HG02870 (cell line): ENCODE data around the gene EPAS1.

Experiments
- ATAC-seq: cut with Tn5 transposase; IDR thresholded peaks from one replicate; pipeline ENCODE4 v1.9.1; 2021; ENCODE audit warnings: mild to moderate bottlenecking, moderate library complexity; ENCODE audit not compliant: unreplicated experiment

Gene EPAS1

GRCh38 chr2:46299365-46300263 lies 2.4 kb downstream of the EPAS1 start:
- no peak for ATAC-seq

GRCh38 chr2:46300406-46300832 lies 3.2 kb downstream of the EPAS1 start:
- ATAC-seq: no peak

GRCh38 chr2:46302005-46302695 lies 4.9 kb downstream of the EPAS1 start:
- ATAC-seq: no peak

- no peak for ATAC-seq
These were observed 6.0 kb downstream of the EPAS1 start for GRCh38 chr2:46303233-46303632.

GRCh38 chr2:46303822-46304221 lies 6.6 kb downstream of the EPAS1 start:
- ATAC-seq: no peak

- no peak for ATAC-seq
These were observed 7.4 kb downstream of the EPAS1 start for GRCh38 chr2:46304635-46305034.

- ATAC-seq: no peak
These were observed 8.0 kb downstream of the EPAS1 start for GRCh38 chr2:46305187-46305586.

- no peak for ATAC-seq
These were observed 8.6 kb downstream of the EPAS1 start for GRCh38 chr2:46305767-46306166.

- no peak for ATAC-seq
These were observed 9.1 kb downstream of the EPAS1 start for GRCh38 chr2:46306330-46306751.

- no peak for ATAC-seq
These were observed 9.9 kb downstream of the EPAS1 start for GRCh38 chr2:46306988-46307655.

- ATAC-seq: no peak
These were observed 10.9 kb downstream of the EPAS1 start for GRCh38 chr2:46308081-46308480.

GRCh38 chr2:46308629-46309028 lies 11.4 kb downstream of the EPAS1 start:
- no peak for ATAC-seq

GRCh38 chr2:46309052-46309953 lies 12.1 kb downstream of the EPAS1 start:
- no peak for ATAC-seq

- ATAC-seq: no peak
These were observed 13.2 kb downstream of the EPAS1 start for GRCh38 chr2:46310446-46310845.

GRCh38 chr2:46311651-46312223 lies 14.5 kb downstream of the EPAS1 start:
- ATAC-seq: no peak

GRCh38 chr2:46313063-46313462 lies 15.9 kb downstream of the EPAS1 start:
- ATAC-seq: no peak

- no peak for ATAC-seq
These were observed 17.0 kb downstream of the EPAS1 start for GRCh38 chr2:46314065-46314835.

GRCh38 chr2:46315103-46315890 lies 18.1 kb downstream of the EPAS1 start:
- no peak for ATAC-seq

- ATAC-seq: no peak
These were observed 19.9 kb downstream of the EPAS1 start for GRCh38 chr2:46317094-46317486.
